ENCODE data around the gene GAGE2A.
"Not testable (repeated sequence)": the region's sequence is repeated elsewhere in the genome, so short reads cannot be mapped to it uniquely, and the experiment has no call there.

DNA sequence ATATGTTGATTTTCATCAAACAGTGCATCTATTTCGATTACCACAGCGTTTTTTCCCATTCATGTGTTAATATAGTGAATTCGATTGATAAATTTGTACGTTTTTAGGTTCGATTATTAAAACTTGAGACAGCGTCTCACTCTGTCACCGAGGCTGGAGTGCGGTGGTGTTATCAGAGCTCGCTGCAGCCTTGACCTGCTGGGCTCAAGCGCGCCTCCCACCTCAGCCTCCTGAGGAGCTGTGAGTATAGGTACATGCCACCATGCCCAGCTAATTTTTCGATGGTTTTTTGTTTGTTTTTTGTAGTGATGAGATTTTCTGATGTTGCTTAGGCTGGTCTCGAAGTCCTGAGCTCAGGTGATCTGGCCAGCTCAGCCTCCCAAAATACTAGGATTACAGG is 20.1 kb upstream of the GAGE2A start:
- not testable (repeated sequence) for TF ChIP-seq POLR2AphosphoS5 (IDR thresholded peaks at IDR 0.05; ENCODE audit: low read depth)
- TF ChIP-seq, protein P1, sequence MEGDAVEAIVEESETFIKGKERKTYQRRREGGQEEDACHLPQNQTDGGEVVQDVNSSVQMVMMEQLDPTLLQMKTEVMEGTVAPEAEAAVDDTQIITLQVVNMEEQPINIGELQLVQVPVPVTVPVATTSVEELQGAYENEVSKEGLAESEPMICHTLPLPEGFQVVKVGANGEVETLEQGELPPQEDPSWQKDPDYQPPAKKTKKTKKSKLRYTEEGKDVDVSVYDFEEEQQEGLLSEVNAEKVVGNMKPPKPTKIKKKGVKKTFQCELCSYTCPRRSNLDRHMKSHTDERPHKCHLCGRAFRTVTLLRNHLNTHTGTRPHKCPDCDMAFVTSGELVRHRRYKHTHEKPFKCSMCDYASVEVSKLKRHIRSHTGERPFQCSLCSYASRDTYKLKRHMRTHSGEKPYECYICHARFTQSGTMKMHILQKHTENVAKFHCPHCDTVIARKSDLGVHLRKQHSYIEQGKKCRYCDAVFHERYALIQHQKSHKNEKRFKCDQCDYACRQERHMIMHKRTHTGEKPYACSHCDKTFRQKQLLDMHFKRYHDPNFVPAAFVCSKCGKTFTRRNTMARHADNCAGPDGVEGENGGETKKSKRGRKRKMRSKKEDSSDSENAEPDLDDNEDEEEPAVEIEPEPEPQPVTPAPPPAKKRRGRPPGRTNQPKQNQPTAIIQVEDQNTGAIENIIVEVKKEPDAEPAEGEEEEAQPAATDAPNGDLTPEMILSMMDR (IDR thresholded peaks at IDR 0.05; ENCODE audit: insufficient read depth, low read length): not testable (repeated sequence)

All from HL-60 (cell line).